MV-4-11 (cell line): ENCODE measurements around the gene NEUROG2.

Experiments
- DNase-seq: peaks from one replicate; lab custom pipeline; 2025; lab: John Stamatoyannopoulos, UW

The NEUROG2 gene

DNA sequence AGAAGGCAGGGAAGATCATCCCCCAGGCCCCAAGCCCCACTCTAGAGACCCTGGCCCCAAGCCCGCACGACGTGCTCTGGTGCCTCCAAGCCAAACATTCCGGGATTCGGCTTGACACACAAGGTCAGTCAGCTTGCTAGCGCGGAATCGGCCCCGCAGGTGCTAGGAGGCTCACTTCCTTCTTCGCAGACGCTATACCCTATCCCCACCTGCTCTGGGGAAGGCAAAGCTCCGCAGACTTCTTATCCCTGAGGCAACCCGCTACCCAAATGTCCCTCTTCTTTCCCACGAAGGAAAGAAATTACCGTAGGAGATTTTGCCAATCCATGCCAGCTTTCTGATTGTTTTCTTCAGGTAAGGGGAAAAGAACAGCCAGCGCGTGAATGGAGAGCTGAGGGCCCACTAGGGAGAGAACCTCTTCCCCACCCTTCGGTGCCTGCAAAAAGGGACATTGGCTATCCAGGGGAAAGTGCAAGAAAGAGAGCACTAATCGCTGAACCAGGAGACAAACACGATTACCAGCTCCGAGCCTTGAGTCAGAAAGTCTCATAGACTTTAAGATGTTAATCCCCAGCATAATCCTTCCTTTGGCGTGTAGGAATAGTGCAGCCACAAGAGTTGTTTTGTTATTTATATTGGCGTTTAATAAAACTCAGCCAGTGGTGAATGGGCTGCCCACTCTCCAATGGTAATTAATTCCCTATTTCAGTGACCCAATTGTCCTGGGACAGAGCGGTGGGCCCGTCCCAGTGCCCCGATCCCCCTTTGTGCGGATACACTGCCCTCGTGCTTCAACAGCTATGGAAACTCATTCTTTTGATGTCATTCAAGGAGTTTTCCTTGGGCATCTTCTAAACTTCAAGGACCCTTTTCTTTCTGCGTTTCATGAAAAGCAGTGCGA is 5.4 kb upstream of the NEUROG2 start:
- no peak for DNase-seq

DNA sequence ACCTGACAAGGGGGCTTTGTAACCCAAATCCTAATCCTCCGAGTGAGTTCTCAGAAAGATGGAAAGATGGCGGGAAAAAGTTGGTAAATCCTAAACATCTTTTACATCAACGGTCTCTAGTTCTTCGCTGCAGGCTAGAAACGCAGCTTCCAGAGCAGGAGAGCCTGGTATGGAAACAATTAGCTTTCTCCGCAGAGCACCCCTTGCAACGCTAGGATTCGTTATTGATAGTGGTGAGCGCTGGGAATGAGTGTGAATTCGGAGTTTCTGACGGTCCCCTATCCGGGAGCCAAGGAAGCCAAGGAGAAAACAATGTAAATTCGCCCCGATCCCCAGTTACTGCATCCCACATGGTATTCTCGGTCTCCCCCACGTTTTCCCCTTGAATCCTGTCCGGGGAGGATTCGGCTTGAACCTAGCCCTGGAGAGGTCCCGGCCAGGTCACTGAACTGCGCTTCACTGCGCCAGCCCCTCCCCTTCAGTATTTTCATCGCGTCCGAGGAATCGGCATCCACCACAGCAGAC is 4.7 kb upstream of the NEUROG2 start:
- no peak for DNase-seq

DNA sequence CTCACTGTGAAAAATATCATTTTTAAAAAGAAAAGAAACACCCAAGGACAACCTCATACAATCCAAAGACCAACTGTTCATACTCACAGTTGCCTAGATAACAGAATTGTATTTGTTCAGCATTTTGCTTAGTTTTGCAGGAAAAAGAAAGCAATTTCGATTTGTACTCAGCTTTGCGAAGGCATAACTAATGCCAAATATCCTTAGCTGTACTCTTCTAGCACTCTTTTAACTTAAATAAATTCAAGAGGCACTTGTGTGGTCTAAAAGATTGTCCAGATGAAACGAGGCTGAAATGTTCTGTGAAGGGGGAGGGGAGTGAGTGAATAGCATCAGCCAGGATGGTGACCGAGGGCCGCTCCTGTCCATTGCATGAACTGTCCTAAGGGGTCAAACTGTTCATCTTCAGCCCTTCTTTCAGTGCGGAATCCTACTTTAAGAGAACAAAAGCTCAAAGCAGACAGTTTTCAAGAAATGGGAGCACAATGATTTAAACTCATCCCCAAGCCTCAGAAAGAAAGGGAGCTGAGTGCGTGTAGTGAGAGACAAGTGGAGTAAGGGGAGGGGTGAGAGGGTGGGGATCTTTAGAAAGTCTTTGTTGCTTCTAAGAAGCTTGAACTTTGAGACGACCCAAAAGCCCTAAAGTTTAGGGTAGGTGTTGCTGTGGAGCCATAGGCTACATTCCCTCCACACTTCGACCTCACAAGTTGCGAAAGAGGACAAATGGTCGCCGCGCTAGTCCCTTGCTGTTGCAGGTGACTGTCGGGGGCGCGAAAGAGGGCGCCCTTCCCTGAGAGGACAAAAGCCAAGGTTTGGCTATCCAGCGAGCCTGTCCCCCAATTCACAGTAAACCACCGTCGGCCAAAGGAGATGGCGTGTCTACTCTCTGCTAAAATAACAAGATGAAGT is 4.0 kb upstream of the NEUROG2 start:
- no peak for DNase-seq

DNA sequence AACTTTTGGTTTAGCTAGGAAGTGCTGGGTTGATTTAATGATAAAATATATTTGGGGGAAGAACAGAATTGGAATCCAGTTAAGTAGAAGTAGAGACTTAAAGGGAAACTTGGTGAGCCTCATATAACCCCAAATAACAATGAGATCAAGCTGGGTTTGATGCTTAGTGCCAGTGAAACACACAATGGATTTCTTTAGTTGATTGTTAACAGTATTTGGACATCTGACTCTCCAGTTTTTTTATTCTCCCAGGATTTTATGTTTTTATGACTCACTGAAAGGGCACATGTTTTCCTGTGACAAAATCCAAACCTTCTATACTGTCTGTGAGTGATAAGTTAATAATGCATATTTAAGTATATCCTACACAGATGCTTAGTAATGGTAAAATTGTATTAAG is 2.7 kb upstream of the NEUROG2 start:
- DNase-seq, result no peak

DNA sequence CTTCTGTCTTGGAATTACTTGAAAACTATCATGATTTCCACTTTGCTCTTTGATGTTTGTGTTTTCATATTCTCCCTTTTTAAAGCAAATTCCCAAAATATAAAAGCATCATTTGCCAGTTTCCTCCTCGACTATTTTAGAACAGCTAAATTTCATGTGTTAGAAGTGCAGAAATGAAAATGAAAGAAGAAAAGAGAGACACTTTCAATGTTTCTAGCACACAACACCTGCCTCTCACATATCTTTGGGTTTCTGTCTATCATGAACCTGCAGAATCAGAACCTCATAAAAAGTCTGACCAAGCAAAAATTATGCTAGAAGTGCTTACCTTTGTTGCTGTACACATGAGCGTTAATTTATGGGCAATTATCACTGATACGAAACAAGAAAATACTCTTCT is 1.9 kb upstream of the NEUROG2 start:
- no peak for DNase-seq

DNA sequence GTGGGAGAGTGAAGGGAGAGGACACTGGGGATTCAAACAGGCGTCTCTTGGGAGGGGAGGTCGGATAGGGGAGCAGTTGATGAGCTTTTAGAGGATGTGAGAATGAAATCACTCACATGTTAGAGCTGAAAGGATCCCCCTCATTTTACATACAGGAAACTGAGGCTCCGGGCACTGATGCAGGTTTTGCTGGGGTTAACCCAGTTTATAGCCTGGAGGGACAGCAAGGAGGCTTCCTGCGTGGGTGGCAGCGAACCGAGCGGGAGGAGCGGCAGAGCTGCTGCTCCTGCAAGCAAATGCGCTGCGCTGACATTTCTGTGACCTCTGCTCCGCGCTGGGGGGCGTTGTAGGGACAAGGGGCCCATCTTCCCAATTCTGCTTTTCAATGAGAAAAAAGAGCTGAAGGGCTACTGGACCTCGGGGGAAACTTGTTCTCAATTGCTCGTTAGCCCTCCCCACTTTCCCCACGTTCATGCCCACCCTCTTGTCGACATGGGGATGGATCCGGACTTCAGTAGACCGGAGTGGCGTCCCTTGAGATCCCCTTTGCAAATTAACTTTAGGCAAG is 1.2 kb upstream of the NEUROG2 start:
- DNase-seq, result no peak

DNA sequence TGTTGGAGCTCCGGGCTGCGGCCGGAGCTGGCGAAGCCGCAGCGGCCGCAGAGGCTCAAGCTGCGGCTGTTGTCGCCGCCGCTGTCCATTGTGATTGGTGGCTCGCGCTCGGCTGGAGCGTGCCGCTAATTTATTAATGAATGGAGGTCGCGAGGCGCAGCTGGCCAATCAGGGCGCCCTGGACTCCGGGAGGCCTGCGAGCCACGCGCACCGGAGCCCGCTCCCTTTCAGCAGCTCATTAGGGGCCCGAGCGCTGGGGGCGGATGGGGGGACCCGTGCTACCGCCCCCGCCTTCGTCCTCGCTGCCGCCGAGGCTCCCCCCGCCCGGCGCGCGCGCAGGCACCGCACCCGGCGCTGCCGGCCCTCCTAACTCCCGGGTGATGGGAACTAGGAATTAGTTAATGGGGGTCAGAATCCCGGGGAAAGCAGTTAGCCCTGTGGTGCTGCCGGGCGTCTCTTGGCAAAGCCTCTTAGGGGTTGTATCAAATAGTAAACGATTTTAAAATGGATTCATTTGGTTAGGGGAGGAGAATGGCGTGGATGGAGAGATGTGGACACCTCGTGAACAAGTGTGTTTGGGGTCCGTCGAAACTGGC is 589 bp upstream of the NEUROG2 start:
- peak; percentile 9 for DNase-seq

DNA sequence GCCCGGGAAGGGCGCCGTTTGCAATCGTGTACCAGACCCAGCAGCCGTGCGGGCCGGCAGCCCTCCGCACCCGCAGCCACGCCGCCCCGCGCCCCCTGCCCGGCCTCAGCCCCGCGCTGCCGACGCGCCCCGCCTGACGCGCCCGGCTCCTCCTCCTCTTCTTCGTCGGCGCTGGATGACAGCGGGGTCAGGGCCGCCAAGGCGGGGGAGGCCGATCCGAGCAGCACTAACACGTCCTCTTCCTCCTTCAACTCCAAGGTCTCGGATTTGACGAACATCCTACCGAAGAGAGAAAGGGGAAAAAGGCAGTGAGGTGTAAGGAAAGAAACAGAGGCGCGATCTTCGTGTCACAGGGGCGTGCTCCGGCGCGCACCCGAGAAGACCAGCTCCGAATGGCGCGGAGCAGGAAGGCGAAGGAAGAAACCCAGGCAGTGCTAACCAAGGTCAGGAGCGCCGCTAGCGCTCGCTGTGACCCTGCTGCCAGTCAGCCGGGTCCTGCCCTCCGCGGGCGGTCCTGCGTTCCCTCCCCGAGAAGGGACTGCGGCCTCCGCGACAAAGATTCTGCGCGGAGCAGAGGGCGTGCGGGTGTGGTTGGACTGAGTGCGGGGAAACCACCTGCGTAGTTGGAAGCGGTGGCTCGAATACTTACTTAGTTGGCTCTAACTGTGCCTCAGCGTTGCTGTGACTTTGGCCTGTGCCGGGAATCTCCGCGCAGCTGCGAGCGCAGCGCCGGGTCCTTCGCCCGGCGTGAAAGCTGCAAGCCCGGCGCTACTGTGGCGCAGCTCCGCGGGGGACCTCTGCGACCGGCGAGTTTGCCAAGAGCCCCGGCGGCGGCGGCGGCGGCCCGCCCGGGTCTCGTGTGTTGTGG is 548 bp downstream of the NEUROG2 start:
- DNase-seq, result no peak

DNA sequence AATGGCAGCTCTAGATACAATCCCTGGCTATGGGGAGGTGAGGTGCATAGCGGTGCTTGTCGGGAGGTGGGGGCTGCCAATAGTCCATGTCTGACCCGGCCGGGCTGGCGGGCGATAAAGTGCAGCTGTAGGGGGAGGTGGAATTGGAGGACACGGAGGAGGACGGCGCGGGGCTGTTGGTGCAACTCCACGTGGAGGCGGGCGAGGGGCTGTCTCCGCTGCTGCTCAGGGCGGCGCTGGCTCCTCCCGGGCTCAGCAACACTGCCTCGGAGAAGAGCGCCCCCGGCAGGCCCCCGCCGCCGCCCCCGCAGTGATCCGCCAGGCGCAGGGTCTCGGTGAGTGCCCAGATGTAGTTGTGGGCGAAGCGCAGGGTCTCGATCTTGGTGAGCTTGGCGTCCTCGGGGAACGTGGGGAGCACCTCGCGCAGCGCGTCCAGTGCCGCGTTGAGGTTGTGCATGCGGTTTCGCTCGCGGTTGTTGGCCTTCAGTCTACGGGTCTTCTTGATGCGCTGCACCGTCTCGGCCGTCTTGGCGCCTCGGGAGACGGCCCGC is 1.3 kb downstream of the NEUROG2 start:
- no peak for DNase-seq

DNA sequence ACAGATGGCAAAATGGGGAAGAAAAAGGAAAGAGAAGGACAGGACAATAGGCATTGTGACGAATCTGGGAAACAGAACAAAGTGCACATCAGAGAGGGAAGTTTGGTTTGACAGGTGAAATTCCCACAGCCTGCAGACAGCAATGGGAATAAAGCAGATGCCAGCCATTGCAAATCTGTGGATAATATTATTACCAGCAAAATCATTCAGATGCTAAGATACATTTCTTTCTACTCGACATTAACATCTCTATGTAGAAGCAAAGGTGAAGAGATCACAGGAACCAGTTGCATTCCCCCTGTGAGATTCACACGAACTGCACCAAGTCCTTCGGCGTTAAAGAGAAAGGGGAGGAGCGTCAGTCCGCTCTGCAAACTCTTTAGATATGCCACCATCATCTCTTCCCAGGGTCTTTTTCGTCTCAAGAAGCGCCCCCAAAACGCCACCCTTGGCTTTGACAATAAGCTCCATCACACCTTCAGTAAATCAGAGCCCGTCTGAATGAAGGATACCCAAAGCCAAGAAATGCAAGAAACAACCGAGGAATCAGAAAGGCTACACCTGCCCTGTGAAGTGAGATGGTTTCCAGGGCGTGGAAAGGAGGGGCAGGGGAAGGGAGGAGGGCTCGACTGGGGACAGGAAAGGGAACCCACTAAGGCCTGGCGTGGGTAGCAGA is 1.9 kb downstream of the NEUROG2 start:
- no peak for DNase-seq

DNA sequence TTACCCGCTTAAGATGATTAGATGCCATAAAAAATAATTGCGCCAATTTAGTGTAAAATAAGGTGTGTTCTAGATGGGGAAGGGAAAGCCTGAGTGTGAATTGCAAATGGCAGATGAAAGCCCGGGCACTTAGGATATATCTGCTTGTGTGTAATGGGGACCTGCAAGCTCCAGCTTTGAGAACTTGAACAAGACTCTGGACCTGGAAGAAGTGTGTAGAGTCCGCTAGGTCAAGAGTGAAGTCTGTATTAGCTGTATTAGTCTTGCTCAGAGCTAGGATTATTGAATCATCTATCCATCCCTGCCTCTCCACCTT is 4.2 kb downstream of the NEUROG2 start:
- DNase-seq, result no peak

DNA sequence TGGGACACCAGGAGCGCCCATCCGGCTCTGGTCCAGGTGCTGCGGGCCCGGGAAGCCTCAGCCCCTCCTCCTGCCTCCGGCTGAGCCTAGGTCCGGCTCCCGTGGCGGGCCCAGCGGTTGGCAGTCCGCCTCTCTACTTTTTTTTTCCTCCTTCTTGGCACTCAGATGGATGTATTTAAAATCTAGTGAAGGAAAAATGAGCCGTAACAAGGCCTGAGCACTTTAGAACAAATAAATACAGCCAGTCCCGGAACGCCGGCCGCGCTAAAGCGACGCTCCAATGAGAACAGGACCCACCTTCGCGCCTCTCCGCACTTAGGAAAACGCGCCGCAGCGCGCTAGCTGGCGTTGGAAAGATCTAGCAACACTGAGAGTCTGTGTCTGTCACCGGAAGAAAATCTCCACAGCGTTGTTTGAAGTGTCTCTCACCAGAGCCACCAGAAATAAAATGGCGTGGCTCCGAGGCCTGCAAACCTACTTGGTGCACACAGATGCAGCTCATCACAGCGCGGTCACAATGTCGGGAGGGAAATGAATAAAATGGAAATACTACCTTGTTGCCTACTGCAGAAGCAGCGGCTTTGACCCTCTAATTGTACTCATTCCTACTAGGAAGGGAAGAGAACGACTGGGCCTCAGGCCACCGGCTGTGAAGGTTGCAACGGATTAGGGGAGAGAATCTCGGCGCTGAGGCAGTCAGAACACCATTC is 4.7 kb downstream of the NEUROG2 start:
- no peak for DNase-seq

DNA sequence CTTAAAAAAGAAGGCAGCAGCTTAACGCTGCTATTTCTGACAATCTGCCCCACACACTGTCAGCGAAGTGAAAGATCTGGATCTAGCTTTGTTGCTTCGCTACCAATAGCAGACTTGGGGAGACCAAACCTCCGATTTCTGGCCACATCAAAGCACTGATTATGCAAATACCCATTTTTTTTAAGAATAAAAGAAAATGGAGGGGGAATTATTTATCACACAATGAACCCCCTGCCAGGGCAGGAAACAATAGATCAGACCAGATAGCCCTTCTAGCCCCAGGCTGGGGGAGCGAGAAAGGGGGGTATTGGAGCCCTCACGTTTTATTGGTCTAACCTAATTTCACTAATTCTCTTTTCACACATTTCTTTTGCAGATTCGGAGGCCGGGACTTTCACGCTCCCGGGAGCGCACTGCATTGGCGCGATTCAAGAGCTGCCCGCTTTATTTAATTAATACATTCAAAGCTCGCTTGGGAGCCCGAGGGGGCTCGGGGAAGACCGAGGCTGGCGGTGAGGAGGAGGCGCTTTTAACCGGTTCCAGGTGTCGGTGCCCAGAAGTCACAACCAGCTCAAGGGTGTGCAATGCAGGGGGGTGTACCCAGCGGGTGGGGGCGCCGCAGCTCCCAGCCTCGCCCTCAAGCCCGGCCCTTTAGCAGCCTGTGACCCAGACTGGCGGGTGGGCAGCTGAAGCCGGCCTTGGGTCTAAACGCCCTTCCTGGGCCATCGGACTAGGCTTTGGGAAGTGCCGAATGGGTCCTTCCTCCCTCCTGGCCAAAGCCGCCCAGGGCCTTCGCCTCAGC is 5.5 kb downstream of the NEUROG2 start:
- DNase-seq, result no peak

DNA sequence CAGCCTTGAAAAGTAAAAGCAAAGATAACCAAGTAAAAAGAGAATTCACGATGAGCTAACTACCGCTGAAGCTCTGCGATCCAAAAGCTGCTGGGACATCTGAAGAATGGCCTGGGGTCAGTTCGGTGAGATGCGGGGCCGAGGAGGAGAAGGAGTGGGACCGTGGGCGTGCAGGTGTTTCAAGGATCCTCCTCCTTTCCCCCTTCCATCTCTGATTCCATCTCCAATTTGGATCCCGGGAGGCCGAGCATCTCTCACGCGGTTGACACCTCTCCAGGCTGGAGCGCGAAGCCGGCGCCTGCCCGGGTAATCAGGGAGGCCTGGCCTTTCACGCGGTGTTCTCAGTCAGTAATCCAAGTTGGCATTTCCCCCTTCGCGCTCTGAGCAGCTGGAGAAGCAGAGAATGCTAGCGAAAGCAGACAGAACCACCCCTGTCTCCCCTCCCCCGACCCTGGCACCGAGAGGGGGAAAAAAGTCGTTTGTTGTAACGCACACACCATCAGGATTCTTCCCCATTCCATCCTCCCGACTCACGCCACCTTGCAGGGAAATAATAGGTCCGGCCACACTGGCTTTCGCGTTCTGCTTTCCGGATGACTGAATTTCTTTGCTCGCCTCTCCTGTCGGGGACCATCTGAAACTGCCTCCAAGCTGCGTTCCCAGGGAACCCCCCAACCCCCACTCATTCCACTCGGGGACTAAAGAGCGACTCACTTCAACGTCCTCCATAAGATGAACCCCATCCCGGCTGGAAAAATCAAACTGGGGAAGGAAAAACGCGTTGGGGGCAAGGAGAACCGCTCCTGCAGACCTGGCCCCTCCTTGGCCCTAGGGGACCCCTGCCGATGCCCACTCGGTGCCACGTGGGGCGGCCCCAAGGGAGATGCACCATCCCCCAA is 6.5 kb downstream of the NEUROG2 start:
- DNase-seq, result no peak

DNA sequence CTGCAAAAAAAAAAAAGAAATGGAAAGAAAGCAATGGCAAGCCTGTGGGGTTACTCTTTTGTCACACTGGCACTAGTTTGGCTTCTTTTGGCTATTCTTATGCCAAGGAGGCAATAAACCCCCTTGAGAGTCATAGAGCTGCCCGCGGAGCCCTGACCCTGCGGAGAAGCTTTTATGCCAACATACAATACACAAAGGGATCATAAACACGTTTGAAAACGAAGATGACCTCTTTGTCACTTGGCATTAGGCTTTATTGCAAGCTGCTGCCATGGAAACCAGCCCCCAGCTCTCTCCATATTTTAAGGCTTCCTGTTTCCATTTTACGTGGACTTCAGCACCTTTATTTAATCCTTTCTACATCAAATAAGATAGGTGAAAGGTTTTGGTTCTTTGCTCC is 7.6 kb downstream of the NEUROG2 start:
- no peak for DNase-seq

DNA sequence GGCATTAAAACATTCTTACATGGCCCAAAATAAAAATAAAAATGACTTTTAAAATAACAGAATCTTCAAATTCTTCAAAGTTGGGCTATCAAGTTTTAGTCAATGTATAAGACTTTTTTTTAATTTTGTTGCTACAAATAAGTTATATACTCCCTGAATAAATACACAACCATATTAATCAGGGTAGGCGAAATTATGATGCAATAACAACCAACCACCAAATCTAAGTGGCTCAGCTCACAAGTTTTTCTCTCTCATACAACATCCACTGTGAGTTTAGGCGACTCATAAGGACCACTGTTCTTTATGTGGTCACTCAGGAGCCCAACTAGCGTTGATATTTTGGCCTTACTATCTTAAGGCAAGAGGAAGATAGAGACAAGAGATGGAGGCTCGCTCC is 11.2 kb downstream of the NEUROG2 start:
- no peak for DNase-seq

DNA sequence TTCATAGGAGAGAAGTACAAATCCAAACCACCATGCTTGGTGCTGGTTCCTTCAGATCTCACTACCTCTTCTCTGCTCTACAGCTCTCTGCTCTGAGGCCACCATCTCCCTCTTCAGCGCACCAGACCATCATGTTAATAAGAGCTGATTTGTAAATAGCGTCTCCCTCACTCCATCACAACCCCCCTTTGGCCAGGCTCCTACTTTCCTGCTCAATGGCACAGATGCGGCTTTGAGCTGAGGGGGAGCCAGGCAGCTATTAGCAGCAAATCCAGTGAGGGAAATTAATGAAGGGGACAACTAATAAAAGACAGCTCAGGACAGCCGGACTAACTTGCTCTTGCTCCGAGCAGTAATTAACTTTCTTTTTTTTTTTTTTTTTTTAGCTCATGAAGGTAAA is 13.1 kb downstream of the NEUROG2 start:
- DNase-seq, result no peak

DNA sequence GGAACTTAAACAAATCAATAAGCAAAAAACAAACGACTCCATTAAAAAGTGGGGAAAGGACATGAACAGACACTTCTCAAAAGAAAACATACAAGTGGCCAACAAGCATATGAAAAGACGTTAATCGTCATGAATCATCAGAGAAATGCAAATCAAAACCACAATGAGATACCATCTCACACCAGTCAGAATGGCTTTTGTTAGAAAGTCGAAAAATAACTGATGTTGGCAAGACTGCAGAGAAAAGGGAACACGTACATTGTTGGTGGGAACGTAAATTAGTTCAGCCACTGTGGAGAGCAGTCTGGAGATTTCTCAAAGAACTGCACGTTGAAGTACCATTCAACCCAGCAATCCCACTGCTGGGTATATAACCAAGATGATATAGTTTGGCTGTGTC is 23.7 kb downstream of the NEUROG2 start:
- DNase-seq, result no peak
